RWPE1 (cell line): ENCODE measurements around the gene PTGFRN.

Experiments
- CTCF ChIA-PET: fragments of 350-600 bp; sonication (Branson Sonifier 250); formaldehyde crosslinking; extraction: SDS; loops from one replicate; lab custom pipeline; 2021; lab: Yijun Ruan, JAX
- POLR2A ChIA-PET: fragments of 400-600 bp; formaldehyde crosslinking; extraction: SDS; loops from one replicate; lab custom pipeline; 2020; ENCODE audit warnings: antibody characterized with exemption; ENCODE audit not compliant: low non-redundant PET; lab: Yijun Ruan, JAX
- DNase-seq: peaks from one replicate; pipeline ENCODE4 v3.0.0; 2012; ENCODE audit warnings: low spot score
- H3K27ac ChIP-seq: fragments of 450-650 bp; 2 replicates; pipeline ENCODE4 v1.5.1; 2017
- CTCF ChIP-seq: fragments of 450-650 bp; conservative IDR thresholded peaks from 2 replicates; pipeline ENCODE4 v1.5.1; 2017; ENCODE audit warnings: low read depth, mild to moderate bottlenecking

PTGFRN gene

GRCh38 chr1:117014209-117014608 is 104.5 kb downstream of the PTGFRN start:
- H3K27ac ChIP-seq, result no peak overlapping the region
- ChIA-PET CTCF (interaction anchor here (0.7 kb wide), 1 partner anchor 875 kb away, joined by 3 read pairs; no protein-coding TSS in a partner anchor), POLR2A (no interaction called here)
- DNase-seq, result peak; percentile 35
- no peak for TF ChIP-seq CTCF

- no peak overlapping the region for H3K27ac ChIP-seq
- TF ChIP-seq CTCF, result no peak
- ChIA-PET CTCF (no interaction called here), POLR2A (no interaction called here)
- DNase-seq, result no peak
These were observed 106.0 kb downstream of the PTGFRN start for GRCh38 chr1:117015724-117016123.

- TF ChIP-seq CTCF, result no peak
- POLR2A ChIA-PET, result no interaction called here
- CTCF ChIA-PET, result no interaction called here
- no peak for DNase-seq
- H3K27ac ChIP-seq, result no peak overlapping the region
These were observed 107.3 kb downstream of the PTGFRN start for GRCh38 chr1:117017062-117017461.

- ChIA-PET CTCF (no interaction called here), POLR2A (no interaction called here)
- TF ChIP-seq CTCF, result no peak
- H3K27ac ChIP-seq, result no peak overlapping the region
- DNase-seq, result no peak
These were observed 107.9 kb downstream of the PTGFRN start for GRCh38 chr1:117017648-117018047.

GRCh38 chr1:117020526-117021156 is 110.9 kb downstream of the PTGFRN start:
- DNase-seq, result no peak
- no peak for TF ChIP-seq CTCF
- no peak overlapping the region for H3K27ac ChIP-seq
- ChIA-PET POLR2A (no interaction called here), CTCF (no interaction called here)

- TF ChIP-seq CTCF, result no peak
- CTCF ChIA-PET, result no interaction called here
- H3K27ac ChIP-seq, result no peak overlapping the region
- POLR2A ChIA-PET, result no interaction called here
- DNase-seq, result no peak
These were observed 112.4 kb downstream of the PTGFRN start for GRCh38 chr1:117022114-117022513.
